Uterus (tissue), 4 donors: ENCODE results near the gene STK17A. TPM values are rescaled to one million over a fixed set of nuclear protein-coding genes. Genes with fewer than 3 reads are reported as not detected.

ENCODE experiments used
- DNase-seq, 2 donors: peaks; one replicate each; pipeline ENCODE4 v3.0.0-alpha.2; 2019 to 2020
- H3K27ac ChIP-seq, 2 donors: fragments of 200-600 bp; sonication (generic); 1 replicate in 1 of 2; 2 replicates in 1 of 2; pipeline ENCODE4 v1.5.1; 2016 to 2018
- H3K27me3 ChIP-seq, 2 donors: fragments of 200-600 bp; sonication (generic); one replicate each; pipeline ENCODE4 v1.5.1; 2018 to 2019; ENCODE audit warnings: control low read depth in 1 of 2
- H3K36me3 ChIP-seq, 2 donors: fragments of 200-600 bp; sonication (generic); one replicate each; pipeline ENCODE4 v1.5.1; 2019; ENCODE audit warnings: control low read depth in 1 of 2
- H3K4me1 ChIP-seq, 2 donors: fragments of 200-600 bp; sonication (generic); one replicate each; pipeline ENCODE4 v1.5.1; 2018 to 2019; ENCODE audit warnings: control low read depth in 1 of 2
- H3K4me3 ChIP-seq, 2 donors: fragments of 200-600 bp; sonication (generic); 1 replicate in 1 of 2; 2 replicates in 1 of 2; pipeline ENCODE4 v1.5.1; 2018 to 2019; ENCODE audit warnings: mild to moderate bottlenecking in 1 of 2
- H3K9me3 ChIP-seq, 2 donors: fragments of 200-600 bp; sonication (generic); one replicate each; pipeline ENCODE4 v1.5.1; 2019; ENCODE audit warnings: control low read depth in 1 of 2
- CTCF ChIP-seq, 4 experiments: fragments of 200-600 bp in 2 of 4; fragments of 450-650 bp in 2 of 4; sonication (generic) in 2 of 4; IDR thresholded peaks; one replicate each; pipeline ENCODE4 v1.5.1; 2016 to 2019; ENCODE audit warnings: antibody characterized with exemption in 4 of 4, mild to moderate bottlenecking in 2 of 4, moderate library complexity in 1 of 4
- POLR2A ChIP-seq, 2 donors: fragments of 450-650 bp; IDR thresholded peaks; one replicate each; pipeline ENCODE4 v1.6.1; 2016; ENCODE audit warnings: antibody characterized with exemption in 2 of 2, mild to moderate bottlenecking in 1 of 2, moderate library complexity in 1 of 2
- intact Hi-C: fragments of 100-400 bp; cut with DNase I; formaldehyde crosslinking; loops from one replicate; pipeline ENCODE4 v1.15.1; 2023; ENCODE audit warnings: low total_unique reads
- total RNA-seq, 4 donors: library from RNA; depleted of rRNA in 3 of 4; stranded (reverse); fragments of >200 nt in 3 of 4; gene quantifications; one replicate each; pipeline versions ENCODE4 v1.1.0 to v1.2.4, GENCODE V29; 2014 to 2023
- donor health status: DM: yes; HTN: yes; CAD: no.

STK17A gene
- total RNA-seq, 4 donors from 2014 or later, result 2.3 to 25.2 (median 7.5) TPM

- H3K9me3 ChIP-seq, result no peaks in the 10 kb centered on the region
- no peak overlapping the region for H3K27ac ChIP-seq
- H3K36me3 ChIP-seq, result no peaks in the 10 kb centered on the region
- H3K4me1 ChIP-seq, result no peaks in the 10 kb centered on the region
- DNase-seq, result no peak
- no peaks in the 10 kb centered on the region for H3K27me3 ChIP-seq
- H3K4me3 ChIP-seq, result no peak overlapping the region
- intact Hi-C loops, result no loop called here
- no peak for TF ChIP-seq POLR2A (IDR thresholded peaks at IDR 0.05)
- no peak for TF ChIP-seq CTCF (IDR thresholded peaks at IDR 0.05)
Observed at GRCh38 chr7:43630482-43630881, 47.6 kb downstream of the STK17A start.

- Histone ChIP-seq H3K4me1 (no peaks in the 10 kb centered on the region), H3K4me3 (no peak overlapping the region), H3K27ac (no peak overlapping the region), H3K27me3 (no peaks in the 10 kb centered on the region), H3K36me3 (no peaks in the 10 kb centered on the region), H3K9me3 (no peaks in the 10 kb centered on the region)
- intact Hi-C loops, result no loop called here
- TF ChIP-seq CTCF (IDR thresholded peaks at IDR 0.05), result no peak
- TF ChIP-seq POLR2A (IDR thresholded peaks at IDR 0.05), result no peak
- DNase-seq, result no peak
Observed at GRCh38 chr7:43631559-43631958, 48.7 kb downstream of the STK17A start.

- Histone ChIP-seq H3K36me3 (no peaks in the 10 kb centered on the region), H3K9me3 (no peaks in the 10 kb centered on the region), H3K27ac (no peak overlapping the region), H3K4me3 (no peak overlapping the region), H3K4me1 (no peaks in the 10 kb centered on the region), H3K27me3 (no peaks in the 10 kb centered on the region)
- no peak for DNase-seq
- intact Hi-C loops, result no loop called here
- TF ChIP-seq POLR2A (IDR thresholded peaks at IDR 0.05) (no peak), CTCF (IDR thresholded peaks at IDR 0.05) (no peak)
Observed at GRCh38 chr7:43632746-43633145, 49.8 kb downstream of the STK17A start.

- no peaks in the 10 kb centered on the region for H3K9me3 ChIP-seq
- H3K36me3 ChIP-seq, result no peaks in the 10 kb centered on the region
- intact Hi-C loops, result no loop called here
Observed at GRCh38 chr7:43634384-43634783, 51.5 kb downstream of the STK17A start.

GRCh38 chr7:43636093-43636492 is 53.2 kb downstream of the STK17A start:
- Histone ChIP-seq H3K36me3 (no peaks in the 10 kb centered on the region), H3K27me3 (no peaks in the 10 kb centered on the region), H3K27ac (no peak overlapping the region), H3K9me3 (no peaks in the 10 kb centered on the region), H3K4me1 (no peaks in the 10 kb centered on the region), H3K4me3 (no peak overlapping the region)
- intact Hi-C loops, result no loop called here
- DNase-seq, result no peak
- TF ChIP-seq CTCF (IDR thresholded peaks at IDR 0.05), result no peak
- no peak for TF ChIP-seq POLR2A (IDR thresholded peaks at IDR 0.05)

More at GRCh38 chr7:43634384-43634783, 51.5 kb downstream of the STK17A start:
- DNase-seq, result no peak
- no peak overlapping the region for H3K27ac ChIP-seq
- TF ChIP-seq POLR2A (IDR thresholded peaks at IDR 0.05) (no peak), CTCF (IDR thresholded peaks at IDR 0.05) (no peak)
- no peak overlapping the region for H3K4me3 ChIP-seq
- no peaks in the 10 kb centered on the region for H3K27me3 ChIP-seq
- no peaks in the 10 kb centered on the region for H3K4me1 ChIP-seq
